Peyer's patch (tissue), 4 donors: Measurements from ENCODE around the gene COL7A1. TPM values are rescaled to one million over a fixed set of nuclear protein-coding genes. Genes with fewer than 3 reads are reported as not detected.
"Not testable (repeated sequence)": the region's sequence is repeated elsewhere in the genome, so short reads cannot be mapped to it uniquely, and the experiment has no call there.

ENCODE experiments used
- DNase-seq, 3 donors: peaks; one replicate each; pipeline ENCODE4 v3.0.0-alpha.2; 2017 to 2019
- H3K27ac ChIP-seq, 4 donors: fragments of 200-600 bp; sonication (generic); one replicate each; pipeline ENCODE4 v1.5.1; 2016 to 2019
- H3K27me3 ChIP-seq, 2 donors: fragments of 200-600 bp; sonication (generic); one replicate each; pipeline ENCODE4 v1.5.1; 2019
- H3K36me3 ChIP-seq, 3 donors: fragments of 200-600 bp; sonication (generic); one replicate each; pipeline ENCODE4 v1.5.1; 2016 to 2019
- H3K4me1 ChIP-seq, 4 donors: fragments of 200-600 bp; sonication (generic); one replicate each; pipeline ENCODE4 v1.5.1; 2016 to 2019
- H3K4me3 ChIP-seq, 4 donors: fragments of 200-600 bp; sonication (generic); 1 replicate in 3 of 4; 2 replicates in 1 of 4; pipeline ENCODE4 v1.5.1; 2016 to 2019; ENCODE audit warnings: mild to moderate bottlenecking in 1 of 4
- H3K9me3 ChIP-seq, 4 donors: fragments of 200-600 bp; sonication (generic); one replicate each; pipeline ENCODE4 v1.5.1; 2016 to 2019; ENCODE audit warnings: mild to moderate bottlenecking in 1 of 4
- POLR2A ChIP-seq, 2 donors: fragments of 450-650 bp; IDR thresholded peaks; one replicate each; pipeline ENCODE4 v1.5.1; 2017; ENCODE audit warnings: antibody characterized with exemption in 2 of 2, mild to moderate bottlenecking in 2 of 2, moderate library complexity in 2 of 2
- total RNA-seq, 4 donors: library from RNA; depleted of rRNA; stranded (reverse); fragments of >200 nt; gene quantifications; one replicate each; pipeline ENCODE4 v1.1.0, GENCODE V29; 2016
- TF ChIP-seq, protein P1 (sequence below), 6 experiments: fragments of 450-650 bp in 4 of 6; fragments of 200-600 bp in 2 of 6; sonication (generic) in 1 of 6; IDR thresholded peaks; one replicate each; pipeline ENCODE4 v1.5.1; 2017 to 2019; ENCODE audit warnings: antibody characterized with exemption in 6 of 6, mild to moderate bottlenecking in 3 of 6, moderate library complexity in 1 of 6

The COL7A1 gene
- total RNA-seq, 4 donors from 2014 or later, result 7.5 to 101 (median 21.7) TPM

DNA sequence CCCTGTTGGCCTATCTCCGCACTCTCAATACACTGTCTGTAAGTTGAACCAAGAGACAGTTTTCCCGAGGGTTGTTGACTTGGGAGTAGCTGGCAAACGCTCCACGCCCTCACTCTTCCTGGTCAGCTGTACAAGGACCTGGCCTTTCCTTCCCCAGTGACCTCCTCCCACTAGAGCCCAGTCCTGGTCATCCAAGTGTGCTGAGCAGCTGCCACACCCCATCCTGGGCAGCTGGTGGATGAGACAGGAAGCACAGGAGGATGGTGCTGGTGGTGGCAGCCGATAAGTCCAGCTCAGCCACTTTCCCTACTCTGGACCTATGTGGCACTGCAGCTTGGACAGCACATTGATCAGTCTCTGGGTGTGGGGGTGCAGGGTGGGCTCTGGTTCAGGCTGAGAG is 58.3 kb downstream of the COL7A1 start:
- H3K9me3 ChIP-seq, result no peaks in the 10 kb centered on the region
- H3K4me1 ChIP-seq, result no peaks in the 10 kb centered on the region
- no peak for TF ChIP-seq POLR2A (IDR thresholded peaks at IDR 0.05)
- TF ChIP-seq, protein P1, sequence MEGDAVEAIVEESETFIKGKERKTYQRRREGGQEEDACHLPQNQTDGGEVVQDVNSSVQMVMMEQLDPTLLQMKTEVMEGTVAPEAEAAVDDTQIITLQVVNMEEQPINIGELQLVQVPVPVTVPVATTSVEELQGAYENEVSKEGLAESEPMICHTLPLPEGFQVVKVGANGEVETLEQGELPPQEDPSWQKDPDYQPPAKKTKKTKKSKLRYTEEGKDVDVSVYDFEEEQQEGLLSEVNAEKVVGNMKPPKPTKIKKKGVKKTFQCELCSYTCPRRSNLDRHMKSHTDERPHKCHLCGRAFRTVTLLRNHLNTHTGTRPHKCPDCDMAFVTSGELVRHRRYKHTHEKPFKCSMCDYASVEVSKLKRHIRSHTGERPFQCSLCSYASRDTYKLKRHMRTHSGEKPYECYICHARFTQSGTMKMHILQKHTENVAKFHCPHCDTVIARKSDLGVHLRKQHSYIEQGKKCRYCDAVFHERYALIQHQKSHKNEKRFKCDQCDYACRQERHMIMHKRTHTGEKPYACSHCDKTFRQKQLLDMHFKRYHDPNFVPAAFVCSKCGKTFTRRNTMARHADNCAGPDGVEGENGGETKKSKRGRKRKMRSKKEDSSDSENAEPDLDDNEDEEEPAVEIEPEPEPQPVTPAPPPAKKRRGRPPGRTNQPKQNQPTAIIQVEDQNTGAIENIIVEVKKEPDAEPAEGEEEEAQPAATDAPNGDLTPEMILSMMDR (IDR thresholded peaks at IDR 0.05), result no peak

DNA sequence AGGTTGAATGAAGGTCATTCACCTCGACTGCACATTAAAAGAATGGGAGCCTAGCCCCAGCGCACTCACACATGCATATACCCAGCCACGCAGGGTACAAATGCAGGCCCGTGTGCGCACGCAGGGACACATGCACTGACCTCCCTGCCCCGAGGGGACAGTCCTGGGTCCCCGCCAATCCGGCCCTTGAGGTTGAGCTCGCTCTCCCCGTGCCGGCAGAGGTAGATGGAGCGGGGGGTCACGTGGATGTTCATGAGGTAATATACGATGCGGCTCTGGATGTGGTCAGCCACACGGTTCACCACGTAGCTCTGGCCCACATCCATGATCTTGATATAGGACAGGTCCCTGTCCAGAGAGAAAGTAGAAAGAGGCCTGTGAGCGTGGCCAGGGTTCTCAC is 59.0 kb downstream of the COL7A1 start:
- no peak for TF ChIP-seq POLR2A (IDR thresholded peaks at IDR 0.05)
- TF ChIP-seq, protein P1 (IDR thresholded peaks at IDR 0.05), result no peak
- no peak for DNase-seq
- no peaks in the 10 kb centered on the region for H3K9me3 ChIP-seq
- H3K27me3 ChIP-seq, result no peaks in the 10 kb centered on the region
- H3K27ac ChIP-seq, result no peak overlapping the region
- no peaks in the 10 kb centered on the region for H3K4me1 ChIP-seq
- H3K4me3 ChIP-seq, result no peak overlapping the region
- peaks cover 0 to 67% (median 0%) of the 10 kb centered on the region in 3 donors for H3K36me3 ChIP-seq

More for the DNA sequence above, 58.3 kb downstream of the COL7A1 start:
- peak in 1 of 3 donors; percentile 56 for DNase-seq
- no peak overlapping the region for H3K27ac ChIP-seq
- H3K4me3 ChIP-seq, result no peak overlapping the region
- peaks cover 0 to 74% (median 0%) of the 10 kb centered on the region in 3 donors for H3K36me3 ChIP-seq
- no peaks in the 10 kb centered on the region for H3K27me3 ChIP-seq

DNA sequence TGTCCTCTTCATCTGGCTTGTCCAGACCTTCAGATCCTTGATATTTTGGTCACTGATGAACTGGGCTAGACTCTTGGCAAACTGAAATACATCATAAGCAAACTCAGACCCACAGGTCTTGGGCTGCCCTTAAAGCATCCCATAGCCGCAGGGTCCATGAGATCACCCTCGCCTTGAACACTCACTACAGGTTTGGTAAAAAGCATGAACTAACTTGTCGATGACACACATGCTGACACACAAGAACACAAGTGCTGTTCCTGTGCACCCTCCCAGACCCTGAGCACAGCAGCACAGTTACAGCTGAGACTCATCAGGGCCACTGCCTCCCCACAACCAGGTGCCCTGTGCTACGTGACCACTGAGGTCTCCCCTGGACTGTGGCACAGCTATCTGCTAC is 59.6 kb downstream of the COL7A1 start:
- DNase-seq, result no peak
- H3K4me3 ChIP-seq, result no peak overlapping the region
- H3K36me3 ChIP-seq, result peaks cover 0 to 71% (median 0%) of the 10 kb centered on the region in 3 donors
- H3K4me1 ChIP-seq, result no peaks in the 10 kb centered on the region
- TF ChIP-seq, protein P1 (IDR thresholded peaks at IDR 0.05), result no peak
- no peak for TF ChIP-seq POLR2A (IDR thresholded peaks at IDR 0.05)
- no peaks in the 10 kb centered on the region for H3K9me3 ChIP-seq
- no peak overlapping the region for H3K27ac ChIP-seq
- H3K27me3 ChIP-seq, result no peaks in the 10 kb centered on the region

DNA sequence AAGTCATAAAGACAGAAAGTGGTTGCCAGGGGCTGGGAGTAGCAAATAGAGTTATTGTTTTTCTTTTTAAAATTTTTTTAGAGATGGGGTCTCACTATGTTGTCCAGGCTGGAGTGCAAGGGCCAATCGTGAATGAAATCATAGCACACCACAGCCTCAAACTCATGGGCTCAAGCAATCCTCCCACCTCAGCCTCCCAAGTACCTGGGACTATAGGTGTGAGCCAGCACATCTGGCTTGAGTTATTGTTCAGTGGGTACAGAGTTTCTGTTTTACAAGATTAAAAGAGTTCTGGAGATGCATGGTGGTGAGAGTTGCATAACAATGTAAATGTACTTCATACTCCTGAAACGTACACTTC is 62.2 kb downstream of the COL7A1 start:
- H3K4me1 ChIP-seq, result no peaks in the 10 kb centered on the region
- peaks cover 0 to 66% (median 0%) of the 10 kb centered on the region in 3 donors for H3K36me3 ChIP-seq
- TF ChIP-seq POLR2A (IDR thresholded peaks at IDR 0.05), result no peak
- TF ChIP-seq, protein P1 (IDR thresholded peaks at IDR 0.05), result no peak
- H3K9me3 ChIP-seq, result no peaks in the 10 kb centered on the region
- no peak overlapping the region for H3K27ac ChIP-seq
- no peak overlapping the region for H3K4me3 ChIP-seq
- DNase-seq, result no peak
- H3K27me3 ChIP-seq, result no peaks in the 10 kb centered on the region

DNA sequence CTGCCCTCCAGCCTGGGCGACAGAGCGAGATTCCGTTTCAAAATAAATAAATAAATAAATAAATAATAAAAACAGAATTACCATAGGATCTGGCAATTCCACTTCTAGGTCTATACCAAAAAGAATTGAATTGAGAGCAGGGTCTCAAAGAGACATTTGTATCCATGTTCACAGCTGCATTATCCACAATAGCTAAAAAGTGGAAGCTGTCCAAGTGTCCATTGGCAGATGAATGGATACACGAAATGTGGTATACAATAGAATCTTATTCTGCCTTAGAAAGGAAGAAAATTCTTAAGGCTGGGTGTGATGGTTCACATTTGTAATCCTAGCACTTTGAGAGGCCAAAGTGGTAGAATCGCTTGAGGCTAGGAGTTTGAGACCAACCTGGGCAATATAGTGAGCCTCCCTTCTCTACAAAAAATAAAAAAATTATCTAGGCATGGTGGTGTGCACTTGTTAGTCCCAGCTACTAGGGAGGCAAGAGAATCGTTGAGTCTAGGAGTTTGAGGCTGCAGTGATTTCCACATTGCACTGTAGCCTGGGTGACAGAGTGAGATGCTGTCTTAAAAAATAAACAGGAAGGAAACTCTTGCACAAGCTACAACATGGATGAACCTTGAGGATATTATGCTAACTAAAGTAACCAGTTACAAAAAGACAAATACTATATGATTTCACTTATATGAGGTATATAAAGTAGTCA is 62.7 kb downstream of the COL7A1 start:
- TF ChIP-seq, protein P1 (IDR thresholded peaks at IDR 0.05), result no peak
- TF ChIP-seq POLR2A (IDR thresholded peaks at IDR 0.05), result no peak
- H3K4me1 ChIP-seq, result no peaks in the 10 kb centered on the region

DNA sequence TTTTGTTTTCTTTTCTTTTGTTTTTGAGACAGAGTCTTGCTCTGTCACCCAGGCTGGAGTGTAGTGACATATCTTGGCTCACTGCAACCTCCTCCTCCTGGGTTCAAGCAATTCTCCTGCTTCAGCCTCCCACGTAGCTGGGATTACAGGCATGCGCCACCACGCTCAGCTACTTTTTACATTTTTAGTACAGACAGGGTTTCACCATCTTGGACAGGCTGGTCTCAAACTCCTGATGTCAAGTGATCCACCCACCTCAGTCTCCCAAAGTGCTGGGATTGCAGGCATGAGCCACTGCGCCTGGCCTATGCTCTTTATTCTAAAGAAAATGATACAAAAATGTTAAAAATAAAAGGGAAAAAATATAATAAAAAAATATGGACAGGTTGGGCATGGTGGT is 64.4 kb downstream of the COL7A1 start:
- DNase-seq, H3K27me3 ChIP-seq, H3K27ac ChIP-seq, H3K9me3 ChIP-seq, H3K4me1 ChIP-seq, H3K4me3 ChIP-seq: not testable (repeated sequence)
- H3K36me3 ChIP-seq, result peaks cover 0 to 52% (median 0%) of the 10 kb centered on the region in 3 donors

More for the DNA sequence above, 62.7 kb downstream of the COL7A1 start:
- no peaks in the 10 kb centered on the region for H3K27me3 ChIP-seq
- H3K36me3 ChIP-seq, result peaks cover 0 to 67% (median 0%) of the 10 kb centered on the region in 3 donors
- no peak overlapping the region for H3K27ac ChIP-seq
- H3K4me3 ChIP-seq, result no peak overlapping the region
- H3K9me3 ChIP-seq, result no peaks in the 10 kb centered on the region
- no peak for DNase-seq
